GM15510 (cell line): Measurements from ENCODE around the gene ADGRE1.

Source experiments
- POLR2A ChIP-seq: IDR thresholded peaks from 3 replicates; pipeline ENCODE4 v1.6.1; 2011; ENCODE audit warnings: borderline replicate concordance; ENCODE audit not compliant: insufficient read length; ENCODE audit errors: extremely low read depth

ADGRE1 gene

GRCh38 chr19:6866741-6867151 is 20.6 kb upstream of the ADGRE1 start:
- TF ChIP-seq POLR2A = no peak

- TF ChIP-seq POLR2A = no peak
Observed at GRCh38 chr19:6868351-6868750, 19.0 kb upstream of the ADGRE1 start.

- TF ChIP-seq POLR2A = no peak
Observed at GRCh38 chr19:6873708-6874431, 13.5 kb upstream of the ADGRE1 start.

GRCh38 chr19:6875218-6875617 is 12.2 kb upstream of the ADGRE1 start:
- no peak for TF ChIP-seq POLR2A

GRCh38 chr19:6876748-6877147 is 10.6 kb upstream of the ADGRE1 start:
- no peak for TF ChIP-seq POLR2A

GRCh38 chr19:6877766-6878165 is 9.6 kb upstream of the ADGRE1 start:
- TF ChIP-seq POLR2A = no peak

GRCh38 chr19:6886277-6886897 is 992 bp upstream of the ADGRE1 start:
- TF ChIP-seq POLR2A = no peak

- TF ChIP-seq POLR2A = no peak
Observed at GRCh38 chr19:6888967-6889366, 1.6 kb downstream of the ADGRE1 start.

GRCh38 chr19:6890401-6890913 is 3.1 kb downstream of the ADGRE1 start:
- no peak for TF ChIP-seq POLR2A

- no peak for TF ChIP-seq POLR2A
Observed at GRCh38 chr19:6890938-6891337, 3.6 kb downstream of the ADGRE1 start.

- TF ChIP-seq POLR2A = no peak
Observed at GRCh38 chr19:6891761-6892385, 4.5 kb downstream of the ADGRE1 start.

GRCh38 chr19:6894313-6894712 is 6.9 kb downstream of the ADGRE1 start:
- TF ChIP-seq POLR2A = no peak

GRCh38 chr19:6903446-6903845 is 16.1 kb downstream of the ADGRE1 start:
- TF ChIP-seq POLR2A = no peak

GRCh38 chr19:6906559-6907060 is 19.2 kb downstream of the ADGRE1 start:
- no peak for TF ChIP-seq POLR2A

- no peak for TF ChIP-seq POLR2A
Observed at GRCh38 chr19:6911523-6911922, 24.1 kb downstream of the ADGRE1 start.
